HepG2 (cell line): Measurements from ENCODE around the gene JMJD1C.

Source experiments
- BRD4 ChIP-seq: sonication (generic); formaldehyde crosslinking; IDR thresholded peaks from 2 replicates; pipeline ENCODE4 v1.4.0; 2020; ENCODE audit warnings: missing genetic modification reagents
- MAX ChIP-seq: IDR thresholded peaks from 2 replicates; pipeline ENCODE4 v1.6.1; 2012; ENCODE audit warnings: inconsistent platforms
- NCOA2 ChIP-seq: sonication (generic); formaldehyde crosslinking; IDR thresholded peaks from 2 replicates; pipeline ENCODE4 v1.8.0; 2022; ENCODE audit warnings: inconsistent platforms
- NFYB ChIP-seq: sonication (generic); formaldehyde crosslinking; IDR thresholded peaks from 2 replicates; pipeline ENCODE4 v1.4.0; 2020; ENCODE audit warnings: missing genetic modification reagents
- PBX3 ChIP-seq: sonication (generic); formaldehyde crosslinking; IDR thresholded peaks from 2 replicates; pipeline ENCODE4 v1.8.1; 2023; ENCODE audit warnings: missing genetic modification reagents, inconsistent platforms, borderline replicate concordance
- PRDM10 ChIP-seq: sonication (generic); formaldehyde crosslinking; IDR thresholded peaks from 2 replicates; pipeline ENCODE4 v1.4.0; 2020; ENCODE audit warnings: low read depth, missing genetic modification reagents
- REST ChIP-seq, 2 experiments: IDR thresholded peaks; 2 replicates each; pipeline ENCODE4 v1.6.1; 2011 to 2012; ENCODE audit warnings: low read length in 2 of 2, borderline replicate concordance in 1 of 2, low read depth in 1 of 2, mild to moderate bottlenecking in 1 of 2, moderate library complexity in 1 of 2
- ZNF629 ChIP-seq: sonication (generic); formaldehyde crosslinking; conservative IDR thresholded peaks from 2 replicates; pipeline ENCODE4 v1.5.0; 2020; ENCODE audit warnings: missing genetic modification reagents

GRCh38 chr10:63164166-63164623 lies 301.6 kb downstream of the JMJD1C start:
- TF ChIP-seq PRDM10 (no peak), MAX (no peak), PBX3 (CRISPR knock-in tag) (no peak), NCOA2 (no peak), NFYB (CRISPR knock-in tag) (no peak), ZNF629 (CRISPR knock-in tag) (no peak), BRD4 (CRISPR knock-in tag) (no peak), REST (IDR thresholded peaks at IDR 0.05; ENCODE audit: borderline replicate concordance in 1 of 2, low read depth in 1 of 2, low read length in 2 of 2) (no peak)
